ENCODE data around the gene NR6A1.

The NR6A1 gene

DNA sequence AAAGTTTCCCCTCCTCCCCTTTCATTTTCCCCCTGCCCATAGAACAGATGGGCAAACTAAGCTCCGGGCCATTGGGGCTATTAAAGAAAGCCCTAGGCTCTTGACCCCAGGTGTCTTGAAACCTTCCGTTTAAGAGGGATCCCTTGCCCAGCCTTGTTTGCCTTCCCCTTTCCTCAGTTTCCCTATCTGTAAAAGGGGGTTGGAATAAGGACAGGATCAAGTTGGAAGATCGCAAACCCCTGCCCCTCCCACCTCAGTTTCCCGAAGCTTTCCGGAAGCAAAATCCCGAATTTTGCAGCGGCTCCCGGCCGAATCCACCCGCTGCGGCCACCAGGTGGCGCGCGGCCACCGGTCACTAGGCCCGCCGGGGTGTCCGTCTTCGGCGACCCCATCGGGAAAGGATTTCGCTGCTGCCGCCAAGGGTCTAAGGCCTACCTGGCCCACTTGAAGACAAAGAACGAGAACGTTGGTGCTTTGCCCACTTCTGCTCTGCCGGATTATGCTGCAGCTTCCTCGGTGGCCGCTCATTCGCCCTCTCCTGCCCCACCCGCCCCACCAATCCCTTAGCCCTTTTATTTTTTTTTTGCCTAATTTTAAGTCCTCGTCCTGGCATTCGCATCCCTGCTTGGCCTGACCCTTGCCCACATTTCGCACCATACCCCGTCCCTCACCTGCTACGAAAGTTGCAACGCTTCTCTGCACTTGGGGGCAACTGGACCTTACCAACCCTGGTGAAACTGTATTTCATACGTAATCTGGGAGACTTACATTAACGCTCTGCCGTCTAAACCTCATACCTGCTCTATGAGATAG lies 962 bp upstream of the NR6A1 start:
- TF ChIP-seq EZH2phosphoT487 (conservative IDR thresholded peaks at IDR 0.05; ENCODE audit: low read length) = no peak
- TF ChIP-seq, protein P1, sequence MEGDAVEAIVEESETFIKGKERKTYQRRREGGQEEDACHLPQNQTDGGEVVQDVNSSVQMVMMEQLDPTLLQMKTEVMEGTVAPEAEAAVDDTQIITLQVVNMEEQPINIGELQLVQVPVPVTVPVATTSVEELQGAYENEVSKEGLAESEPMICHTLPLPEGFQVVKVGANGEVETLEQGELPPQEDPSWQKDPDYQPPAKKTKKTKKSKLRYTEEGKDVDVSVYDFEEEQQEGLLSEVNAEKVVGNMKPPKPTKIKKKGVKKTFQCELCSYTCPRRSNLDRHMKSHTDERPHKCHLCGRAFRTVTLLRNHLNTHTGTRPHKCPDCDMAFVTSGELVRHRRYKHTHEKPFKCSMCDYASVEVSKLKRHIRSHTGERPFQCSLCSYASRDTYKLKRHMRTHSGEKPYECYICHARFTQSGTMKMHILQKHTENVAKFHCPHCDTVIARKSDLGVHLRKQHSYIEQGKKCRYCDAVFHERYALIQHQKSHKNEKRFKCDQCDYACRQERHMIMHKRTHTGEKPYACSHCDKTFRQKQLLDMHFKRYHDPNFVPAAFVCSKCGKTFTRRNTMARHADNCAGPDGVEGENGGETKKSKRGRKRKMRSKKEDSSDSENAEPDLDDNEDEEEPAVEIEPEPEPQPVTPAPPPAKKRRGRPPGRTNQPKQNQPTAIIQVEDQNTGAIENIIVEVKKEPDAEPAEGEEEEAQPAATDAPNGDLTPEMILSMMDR (IDR thresholded peaks at IDR 0.05; ENCODE audit: insufficient read depth, low read length, poor library complexity, severe bottlenecking) = peak; percentile 94
- Histone ChIP-seq H3K9me2 (replicated peaks; ENCODE audit: insufficient read depth, low read length) (no peaks in the 10 kb centered on the region), H3K9ac (ENCODE audit: low read length) (peak overlapping the region; percentile 66), H4K20me1 (ENCODE audit: low read depth, low read length) (peaks cover 20% of the 10 kb centered on the region; the same call in 1 of the 2 replicates), H3K27me3 (ENCODE audit: low read length) (no peaks in the 10 kb centered on the region), H3F3A (ENCODE audit: insufficient read depth) (peaks cover 7% of the 10 kb centered on the region; the same call in 1 of the 2 replicates), H3K4me2 (ENCODE audit: low read depth, low read length, poor library complexity, severe bottlenecking) (peak overlapping the region; percentile 66), H3K9me3 (ENCODE audit: insufficient read depth, low read length) (no peaks in the 10 kb centered on the region), H2AFZ (ENCODE audit: low read depth, low read length, severe bottlenecking) (peak overlapping the region; percentile 65), H3K36me3 (ENCODE audit: low read length) (no peaks in the 10 kb centered on the region), H3K27ac (ENCODE audit: low read depth, low read length) (no peak overlapping the region), H3K79me2 (ENCODE audit: insufficient read depth, low read length) (peaks cover 8% of the 10 kb centered on the region; the same call in 1 of the 2 replicates), H3K4me3 (ENCODE audit: insufficient read depth, low read length, poor library complexity, severe bottlenecking) (peak overlapping the region; percentile 60)

DNA sequence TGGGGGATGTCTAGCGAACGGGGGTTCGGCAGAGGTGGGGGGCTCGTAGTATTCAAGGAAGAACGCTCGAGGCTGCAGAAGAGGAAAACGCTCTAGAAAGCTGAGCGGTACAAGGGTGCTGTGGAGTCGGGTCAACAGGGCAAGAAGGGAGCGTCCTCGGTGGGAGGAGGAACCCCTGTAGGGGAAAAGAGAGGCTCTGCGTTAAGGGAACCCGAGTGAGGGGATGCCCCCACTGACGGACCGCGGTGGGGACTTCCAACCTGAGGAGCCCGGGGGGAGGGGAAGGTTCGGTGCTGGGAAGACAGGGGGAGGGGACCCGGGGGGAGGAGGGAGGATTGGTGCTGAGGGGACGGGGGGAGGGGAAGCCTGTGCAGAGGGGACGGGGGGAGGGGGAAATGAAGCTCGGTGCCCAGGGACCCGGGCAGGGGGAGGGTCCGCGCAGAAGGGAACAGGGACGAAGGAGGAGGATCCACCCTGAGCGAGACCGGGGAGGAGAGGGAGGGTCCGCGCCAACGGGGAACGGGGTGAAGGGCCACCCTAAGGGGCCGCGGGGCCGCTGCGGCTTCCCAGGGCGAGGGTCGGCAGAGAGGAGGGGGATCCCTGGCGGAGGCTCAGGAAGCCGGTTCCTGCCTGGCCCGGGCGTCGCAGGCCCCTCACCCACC lies 621 bp downstream of the NR6A1 start:
- peak overlapping the region; percentile 60 for H3K4me3 ChIP-seq (ENCODE audit: insufficient read depth, low read length, poor library complexity, severe bottlenecking)
- TF ChIP-seq, protein P1 (IDR thresholded peaks at IDR 0.05; ENCODE audit: insufficient read depth, low read length, poor library complexity, severe bottlenecking) = no peak
- no peak for TF ChIP-seq EZH2phosphoT487 (conservative IDR thresholded peaks at IDR 0.05; ENCODE audit: low read length)
- H3K27me3 ChIP-seq (ENCODE audit: low read length) = no peaks in the 10 kb centered on the region
- peaks cover 18% of the 10 kb centered on the region; the same call in 1 of the 2 replicates for H3K79me2 ChIP-seq (ENCODE audit: insufficient read depth, low read length)
- peak overlapping the region; percentile 66 for H3K9ac ChIP-seq (ENCODE audit: low read length)
- H3K36me3 ChIP-seq (ENCODE audit: low read length) = no peaks in the 10 kb centered on the region
- peak overlapping the region; percentile 66 for H3K4me2 ChIP-seq (ENCODE audit: low read depth, low read length, poor library complexity, severe bottlenecking)
- no peaks in the 10 kb centered on the region for H3K9me3 ChIP-seq (ENCODE audit: insufficient read depth, low read length)
- H3F3A ChIP-seq (ENCODE audit: insufficient read depth) = peaks cover 7% of the 10 kb centered on the region; the same call in 1 of the 2 replicates
- H2AFZ ChIP-seq (ENCODE audit: low read depth, low read length, severe bottlenecking) = peak overlapping the region; percentile 65
- peaks cover 34% of the 10 kb centered on the region for H4K20me1 ChIP-seq (ENCODE audit: low read depth, low read length)
- no peaks in the 10 kb centered on the region for H3K9me2 ChIP-seq (replicated peaks; ENCODE audit: insufficient read depth, low read length)
- H3K27ac ChIP-seq (ENCODE audit: low read depth, low read length) = no peak overlapping the region

DNA sequence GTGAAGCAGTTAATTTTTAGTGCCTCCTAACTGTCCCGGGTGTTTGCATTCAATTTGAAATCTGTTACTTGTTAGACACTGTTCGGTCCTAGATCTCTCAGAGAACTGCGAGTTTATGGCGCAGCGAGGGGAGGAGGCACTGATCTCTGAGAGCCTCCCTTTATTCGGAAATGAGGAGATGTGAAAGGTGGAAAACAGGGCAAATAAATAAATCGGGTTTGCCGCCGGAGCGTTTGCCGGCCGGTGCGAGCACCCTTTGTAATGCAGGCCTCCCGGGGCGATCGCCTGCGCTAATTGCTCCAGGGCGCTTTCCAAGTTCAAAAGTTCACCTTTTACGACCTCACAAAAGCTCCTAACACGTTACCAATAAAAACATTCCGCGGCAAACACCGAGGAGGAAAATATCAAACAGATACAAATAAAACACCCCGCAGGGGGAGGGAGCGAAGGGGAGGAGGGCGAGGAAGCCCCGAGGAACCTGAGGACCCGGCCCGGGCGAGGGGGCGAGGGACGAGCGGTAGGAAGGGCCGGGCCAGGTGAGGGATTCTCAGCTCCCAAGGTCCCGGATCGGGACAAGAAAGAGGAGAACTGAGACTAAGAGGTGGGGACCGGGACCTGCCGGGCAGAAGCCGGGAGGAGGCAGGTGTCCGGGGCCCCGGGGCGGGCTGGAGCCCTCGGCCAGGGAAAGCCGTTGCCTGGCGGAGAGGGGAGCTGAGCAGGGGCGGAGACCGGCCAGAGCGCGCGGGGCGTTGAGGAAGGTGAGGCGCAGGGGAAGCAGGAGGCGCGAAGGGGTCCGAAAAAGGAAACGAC lies 1.4 kb downstream of the NR6A1 start:
- no peak overlapping the region for H3K27ac ChIP-seq (ENCODE audit: low read depth, low read length)
- H3K79me2 ChIP-seq (ENCODE audit: insufficient read depth, low read length) = peaks cover 23% of the 10 kb centered on the region; the same call in 1 of the 2 replicates
- peak overlapping the region; percentile 66 for H3K4me2 ChIP-seq (ENCODE audit: low read depth, low read length, poor library complexity, severe bottlenecking)
- TF ChIP-seq EZH2phosphoT487 (conservative IDR thresholded peaks at IDR 0.05; ENCODE audit: low read length) = no peak
- TF ChIP-seq, protein P1 (IDR thresholded peaks at IDR 0.05; ENCODE audit: insufficient read depth, low read length, poor library complexity, severe bottlenecking) = no peak
- H3K27me3 ChIP-seq (ENCODE audit: low read length) = no peaks in the 10 kb centered on the region
- H3K9ac ChIP-seq (ENCODE audit: low read length) = peak overlapping the region; percentile 66
- H3K4me3 ChIP-seq (ENCODE audit: insufficient read depth, low read length, poor library complexity, severe bottlenecking) = peak overlapping the region; percentile 60
- H3K9me2 ChIP-seq (replicated peaks; ENCODE audit: insufficient read depth, low read length) = no peaks in the 10 kb centered on the region
- no peaks in the 10 kb centered on the region for H3K36me3 ChIP-seq (ENCODE audit: low read length)
- H2AFZ ChIP-seq (ENCODE audit: low read depth, low read length, severe bottlenecking) = peak overlapping the region; percentile 17
- no peaks in the 10 kb centered on the region for H3K9me3 ChIP-seq (ENCODE audit: insufficient read depth, low read length)
- peaks cover 7% of the 10 kb centered on the region; the same call in 1 of the 2 replicates for H3F3A ChIP-seq (ENCODE audit: insufficient read depth)
- H4K20me1 ChIP-seq (ENCODE audit: low read depth, low read length) = peaks cover 41% of the 10 kb centered on the region
